ENCODE data around the gene ATXN2.
"Not testable (repeated sequence)": the region's sequence is repeated elsewhere in the genome, so short reads cannot be mapped to it uniquely, and the experiment has no call there.

ATXN2 gene, protein sequence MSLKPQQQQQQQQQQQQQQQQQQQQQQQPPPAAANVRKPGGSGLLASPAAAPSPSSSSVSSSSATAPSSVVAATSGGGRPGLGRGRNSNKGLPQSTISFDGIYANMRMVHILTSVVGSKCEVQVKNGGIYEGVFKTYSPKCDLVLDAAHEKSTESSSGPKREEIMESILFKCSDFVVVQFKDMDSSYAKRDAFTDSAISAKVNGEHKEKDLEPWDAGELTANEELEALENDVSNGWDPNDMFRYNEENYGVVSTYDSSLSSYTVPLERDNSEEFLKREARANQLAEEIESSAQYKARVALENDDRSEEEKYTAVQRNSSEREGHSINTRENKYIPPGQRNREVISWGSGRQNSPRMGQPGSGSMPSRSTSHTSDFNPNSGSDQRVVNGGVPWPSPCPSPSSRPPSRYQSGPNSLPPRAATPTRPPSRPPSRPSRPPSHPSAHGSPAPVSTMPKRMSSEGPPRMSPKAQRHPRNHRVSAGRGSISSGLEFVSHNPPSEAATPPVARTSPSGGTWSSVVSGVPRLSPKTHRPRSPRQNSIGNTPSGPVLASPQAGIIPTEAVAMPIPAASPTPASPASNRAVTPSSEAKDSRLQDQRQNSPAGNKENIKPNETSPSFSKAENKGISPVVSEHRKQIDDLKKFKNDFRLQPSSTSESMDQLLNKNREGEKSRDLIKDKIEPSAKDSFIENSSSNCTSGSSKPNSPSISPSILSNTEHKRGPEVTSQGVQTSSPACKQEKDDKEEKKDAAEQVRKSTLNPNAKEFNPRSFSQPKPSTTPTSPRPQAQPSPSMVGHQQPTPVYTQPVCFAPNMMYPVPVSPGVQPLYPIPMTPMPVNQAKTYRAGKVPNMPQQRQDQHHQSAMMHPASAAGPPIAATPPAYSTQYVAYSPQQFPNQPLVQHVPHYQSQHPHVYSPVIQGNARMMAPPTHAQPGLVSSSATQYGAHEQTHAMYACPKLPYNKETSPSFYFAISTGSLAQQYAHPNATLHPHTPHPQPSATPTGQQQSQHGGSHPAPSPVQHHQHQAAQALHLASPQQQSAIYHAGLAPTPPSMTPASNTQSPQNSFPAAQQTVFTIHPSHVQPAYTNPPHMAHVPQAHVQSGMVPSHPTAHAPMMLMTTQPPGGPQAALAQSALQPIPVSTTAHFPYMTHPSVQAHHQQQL

DNA sequence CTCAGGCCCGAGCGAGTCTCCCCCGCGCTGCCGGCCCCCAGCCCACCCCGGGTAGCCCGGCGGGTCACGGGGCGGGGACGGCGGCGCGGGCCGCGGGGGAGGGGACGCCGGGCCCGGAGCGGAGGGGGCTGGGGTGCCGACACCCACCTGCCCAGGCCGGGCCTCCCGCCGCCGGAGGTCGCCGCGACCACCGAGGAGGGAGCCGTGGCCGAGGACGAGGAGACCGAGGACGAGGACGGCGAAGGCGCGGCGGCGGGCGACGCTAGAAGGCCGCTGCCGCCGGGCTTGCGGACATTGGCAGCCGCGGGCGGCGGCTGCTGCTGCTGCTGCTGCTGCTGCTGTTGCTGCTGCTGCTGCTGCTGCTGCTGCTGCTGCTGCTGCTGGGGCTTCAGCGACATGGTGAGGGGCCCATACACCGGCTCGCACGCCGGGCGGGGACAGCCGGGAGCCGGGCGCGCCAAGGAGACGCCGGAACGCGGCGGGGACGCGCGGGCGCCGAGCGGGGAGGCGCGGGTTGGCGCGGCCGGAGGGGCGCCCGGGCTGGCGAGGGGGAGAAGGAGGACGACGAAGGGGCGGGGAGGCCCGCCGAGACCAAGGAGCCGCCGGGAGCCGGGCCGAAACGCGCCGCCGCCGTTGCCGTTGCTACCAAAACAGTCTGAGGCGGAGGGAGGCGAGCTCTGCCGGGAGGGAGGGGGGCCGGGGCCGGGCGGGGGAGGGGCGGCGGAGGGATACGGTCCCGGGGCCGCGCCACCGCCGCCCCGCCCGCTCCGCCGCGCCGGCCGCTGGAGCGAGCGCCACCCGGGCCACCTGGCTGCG, at the start of gene ATXN2:
Gene ATXN2 (minus strand): TSS at position 679 of the 816 bp plus-strand sequence. CDS start 281 bp downstream, at position 398.
- peak; percentile 69 for DNase-seq (ENCODE audit: low spot score)

DNA sequence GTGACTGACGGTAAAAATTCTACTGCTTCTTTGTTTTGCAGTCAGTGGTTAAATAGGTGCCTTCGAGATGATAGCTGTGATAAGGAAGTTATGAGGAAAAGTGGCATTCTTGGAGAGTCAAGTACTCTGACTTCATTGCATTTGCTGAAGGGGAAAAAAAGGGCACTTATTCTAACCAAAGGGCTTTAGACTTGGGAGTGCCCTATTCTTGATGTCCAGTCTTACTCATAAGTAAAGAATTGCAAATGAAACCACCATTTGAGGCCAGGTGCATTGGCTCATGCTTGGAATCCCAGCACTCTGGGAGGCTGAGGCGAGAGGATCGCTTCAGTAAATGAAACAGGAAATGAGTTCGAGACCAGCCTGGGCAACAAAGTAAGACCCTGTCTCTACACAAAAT, 46.3 kb upstream of the ATXN2 start:
- DNase-seq (ENCODE audit: low spot score), result no peak

- no peak for DNase-seq (ENCODE audit: low spot score)
Measured at GRCh38 chr12:111643427-111643826, 44.3 kb upstream of the ATXN2 start.

DNA sequence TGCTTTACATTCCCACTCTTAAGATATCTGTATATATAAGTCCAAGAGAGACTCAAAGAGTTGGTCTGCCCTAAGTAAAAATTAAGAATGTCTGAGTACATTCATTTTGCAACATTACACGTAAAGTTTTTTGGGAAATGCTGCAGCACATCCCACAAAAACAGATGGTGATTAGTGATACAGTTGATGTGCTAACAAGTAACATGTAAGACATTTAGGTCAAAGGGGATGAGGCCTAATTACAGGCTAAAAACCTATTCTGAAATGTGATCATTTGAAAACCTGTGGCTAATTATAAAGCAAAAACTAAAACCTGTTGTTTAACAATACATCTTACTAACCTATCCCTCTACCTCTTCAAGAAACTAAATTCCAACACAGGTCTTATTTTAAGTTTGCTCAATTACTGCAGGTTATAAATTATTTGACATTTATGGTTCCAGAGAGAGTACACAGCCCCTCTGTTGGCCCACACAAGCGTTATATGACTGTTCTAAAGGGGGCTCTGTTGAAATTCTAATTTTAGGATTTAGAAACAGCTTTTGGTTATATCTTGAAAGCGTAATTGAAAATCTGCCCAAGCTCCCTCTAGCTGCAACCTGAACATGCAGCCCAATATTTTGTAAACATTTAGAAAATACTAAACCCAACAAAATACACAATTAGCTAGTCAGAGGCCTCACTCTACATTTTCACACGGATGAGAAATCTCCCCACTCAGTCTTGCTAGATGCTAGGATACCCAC, 43.7 kb upstream of the ATXN2 start:
- DNase-seq (ENCODE audit: low spot score), result no peak

DNA sequence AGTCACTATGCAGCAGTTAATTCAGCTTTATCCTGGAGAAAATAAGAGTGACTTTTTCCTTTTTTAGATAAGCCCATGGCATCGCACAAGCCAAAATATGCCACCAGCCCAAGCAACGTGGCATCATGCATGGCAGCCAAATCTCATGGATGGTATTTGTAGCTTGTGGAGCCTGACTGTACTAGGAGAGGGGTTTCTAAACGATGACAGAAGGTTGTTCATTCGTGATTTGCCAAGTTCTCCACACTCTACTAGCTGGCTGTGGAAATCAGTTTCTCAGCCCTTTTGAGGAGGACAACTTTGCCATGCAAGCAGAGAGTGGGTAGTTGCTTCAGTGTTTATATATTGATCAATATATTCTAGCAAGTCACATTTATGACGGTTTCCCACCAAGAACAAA, 41.4 kb upstream of the ATXN2 start:
- DNase-seq (ENCODE audit: low spot score), result no peak

DNA sequence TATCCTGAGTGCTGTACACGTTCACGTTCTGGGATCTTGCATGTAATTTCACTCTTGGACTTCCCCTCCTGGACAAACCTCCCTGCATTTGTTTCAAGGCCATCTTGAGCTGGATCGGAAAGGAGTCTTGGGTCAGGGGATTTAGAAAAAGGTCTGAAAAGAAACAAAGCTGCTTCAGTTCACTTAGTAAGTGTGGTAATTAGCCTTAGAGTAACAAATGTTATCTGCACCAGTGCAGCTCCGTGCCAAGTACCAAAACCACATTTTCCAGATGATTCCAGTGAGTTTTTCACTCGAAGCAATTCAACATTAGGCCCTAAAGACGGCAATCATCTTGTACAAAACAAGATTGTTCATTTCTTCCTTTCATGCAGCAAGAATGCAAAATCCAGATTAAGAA, 39.4 kb upstream of the ATXN2 start:
- DNase-seq (ENCODE audit: low spot score), result no peak

GRCh38 chr12:111636209-111636945, 37.3 kb upstream of the ATXN2 start:
- DNase-seq (ENCODE audit: low spot score), result peak; percentile 60

GRCh38 chr12:111635524-111635923, 36.4 kb upstream of the ATXN2 start:
- DNase-seq (ENCODE audit: low spot score), result no peak

DNA sequence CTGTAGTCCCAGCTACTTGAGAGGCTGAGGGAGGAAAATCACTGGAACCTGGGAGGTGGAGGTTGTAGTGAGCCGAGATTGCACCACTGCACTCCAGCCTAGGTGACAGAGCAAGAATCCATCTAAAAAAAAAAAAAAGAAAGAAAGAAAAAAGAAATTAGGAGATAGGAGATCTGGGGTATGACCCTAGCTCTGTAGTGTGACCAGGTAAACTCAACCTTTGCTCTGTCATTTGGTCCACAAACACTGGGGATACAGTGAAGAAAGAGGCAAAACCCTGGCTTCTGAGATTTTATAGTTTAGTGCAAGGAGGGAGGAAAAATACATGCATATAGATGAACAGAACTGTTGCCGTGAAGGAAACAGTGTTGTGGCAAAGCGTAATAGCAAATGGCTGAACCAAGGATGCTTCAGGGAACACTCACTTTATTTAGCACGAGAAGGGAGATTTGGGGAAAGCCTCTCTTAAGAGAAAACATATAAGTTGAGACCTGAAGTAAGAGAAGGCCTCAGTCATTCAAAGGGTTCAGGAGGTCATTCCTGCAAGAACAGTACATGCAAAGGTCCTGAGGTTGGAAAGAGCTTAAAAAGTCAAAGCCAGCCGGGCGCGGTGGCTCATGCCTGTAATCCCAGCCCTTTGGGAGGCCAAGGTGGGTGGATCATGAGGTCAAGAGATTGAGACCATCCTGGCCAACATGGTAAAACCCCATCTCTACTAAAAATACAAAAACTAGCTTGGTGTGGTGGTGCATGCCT, 29.6 kb upstream of the ATXN2 start:
- no peak for DNase-seq (ENCODE audit: low spot score)

- no peak for DNase-seq (ENCODE audit: low spot score)
Measured at GRCh38 chr12:111626230-111626629, 27.1 kb upstream of the ATXN2 start.

DNA sequence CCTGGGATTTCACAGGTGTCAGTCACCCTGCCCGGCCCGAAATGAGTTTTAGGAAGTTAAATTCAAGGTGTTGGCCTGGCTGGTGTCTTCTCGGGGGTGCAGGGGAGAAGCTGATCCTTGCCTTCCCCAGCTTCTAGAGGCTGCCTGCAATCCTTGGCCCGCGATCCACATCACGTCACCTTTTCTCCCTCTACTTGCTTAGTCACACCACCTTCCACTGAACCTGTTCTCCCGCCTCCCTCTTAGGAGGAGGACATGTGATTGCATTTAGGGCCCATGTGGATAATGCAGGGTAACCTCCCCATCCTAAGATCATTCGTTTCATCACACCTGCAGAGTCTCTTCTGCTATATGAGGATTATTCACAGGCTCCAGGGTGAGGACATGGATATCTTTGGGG, 25.4 kb upstream of the ATXN2 start:
- DNase-seq (ENCODE audit: low spot score), result no peak

DNA sequence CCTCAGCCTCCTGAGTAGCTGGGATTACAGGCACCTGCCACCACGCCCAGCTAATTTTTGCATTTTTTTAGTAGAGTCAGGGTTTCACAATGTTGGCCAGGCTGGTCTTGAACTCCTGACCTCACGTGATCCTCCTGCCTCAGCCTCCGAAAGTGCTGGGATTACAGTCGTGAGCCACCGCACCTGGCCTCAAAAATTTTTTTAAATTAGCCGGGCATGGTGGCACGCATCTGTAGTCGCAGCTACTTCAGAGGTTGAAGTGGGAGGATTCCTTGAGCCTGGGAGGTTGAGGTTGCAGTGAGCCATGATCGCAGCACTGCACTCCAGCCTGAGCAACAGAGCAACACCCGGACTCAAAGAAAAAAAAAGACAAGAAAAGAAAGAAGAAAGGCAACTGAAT, 18.7 kb upstream of the ATXN2 start:
- not testable (repeated sequence) for DNase-seq (ENCODE audit: low spot score)

DNA sequence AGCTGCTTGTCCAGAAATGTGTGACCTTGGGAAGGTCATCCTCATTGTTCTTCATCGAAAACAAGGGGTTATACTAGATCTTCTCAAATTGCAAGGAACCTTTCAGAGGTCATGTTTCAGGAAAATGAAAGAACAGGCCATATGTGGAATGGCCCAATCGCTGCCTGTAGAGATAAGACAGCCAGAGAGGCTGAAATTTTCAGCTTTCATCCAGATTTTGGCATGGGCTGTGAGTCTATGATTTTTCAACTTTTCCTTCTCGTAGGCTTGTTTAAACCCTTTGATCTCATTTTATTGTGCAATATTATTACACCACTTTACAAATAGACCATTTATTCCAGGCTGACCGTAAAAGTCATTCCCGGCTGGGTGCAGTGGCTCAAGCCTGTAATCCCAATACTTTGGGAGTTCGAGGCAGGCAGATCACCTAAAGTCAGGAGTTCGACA, 17.1 kb upstream of the ATXN2 start:
- DNase-seq (ENCODE audit: low spot score), result no peak

- no peak for DNase-seq (ENCODE audit: low spot score)
Measured at GRCh38 chr12:111607239-111607638, 8.1 kb upstream of the ATXN2 start.

- peak; percentile 35 for DNase-seq (ENCODE audit: low spot score)
Measured at GRCh38 chr12:111606767-111607230, 7.7 kb upstream of the ATXN2 start.

DNA sequence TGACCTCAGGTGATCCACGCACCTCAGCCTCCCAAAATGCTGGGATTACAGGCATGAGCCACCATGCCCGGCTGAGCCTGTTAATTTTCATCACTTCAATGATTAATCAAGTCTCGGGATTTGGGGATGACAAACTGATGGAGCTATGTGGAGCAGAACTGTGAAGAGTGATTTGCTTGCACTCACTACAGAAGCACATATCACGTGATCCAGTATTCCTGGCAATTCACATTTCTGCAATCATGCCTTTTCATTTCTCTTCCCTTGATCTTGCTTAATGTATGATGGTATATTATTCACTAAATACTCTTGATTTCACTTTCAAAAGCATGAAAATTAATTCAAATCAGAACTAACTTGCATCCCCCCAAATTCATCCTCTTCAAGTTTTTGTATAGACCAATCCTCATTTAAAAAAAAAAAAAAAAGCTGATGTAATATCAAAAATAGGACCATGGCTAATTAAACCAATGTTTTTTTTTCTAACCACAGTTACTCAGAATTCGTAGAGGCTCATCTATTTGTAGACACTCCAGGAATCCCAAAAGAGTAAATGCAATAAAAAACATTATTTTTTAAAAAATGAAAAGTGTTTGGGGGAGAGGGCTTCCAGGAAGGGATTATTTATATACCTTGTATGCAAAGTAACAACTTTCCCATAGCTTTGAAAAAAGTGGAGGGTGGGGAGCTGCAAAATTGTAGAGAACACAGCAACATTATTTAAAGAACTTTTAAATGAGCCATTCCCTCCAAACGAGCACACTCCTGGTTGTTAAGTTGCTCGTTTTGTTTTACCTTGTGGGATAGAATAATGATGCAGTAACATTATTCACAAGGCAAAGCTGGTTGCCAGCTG, 7.0 kb upstream of the ATXN2 start:
- no peak for DNase-seq (ENCODE audit: low spot score)

GRCh38 chr12:111602857-111603256, 3.7 kb upstream of the ATXN2 start:
- DNase-seq (ENCODE audit: low spot score), result not testable (repeated sequence)

GRCh38 chr12:111602348-111602747, 3.2 kb upstream of the ATXN2 start:
- no peak for DNase-seq (ENCODE audit: low spot score)
